Liver (tissue), 9 donors: Measurements from ENCODE around the gene SPO11. TPM values are rescaled to one million over a fixed set of nuclear protein-coding genes. Genes with fewer than 3 reads are reported as not detected.

Experiments used
- DNase-seq: peaks from one replicate; pipeline ENCODE4 v3.0.0-alpha.2; 2017; ENCODE audit warnings: low spot score
- H3K27ac ChIP-seq, 2 donors: one replicate each; pipeline ENCODE4 v1.7.0; 2013; ENCODE audit warnings: inconsistent platforms in 2 of 2, low read length in 2 of 2, control low read depth in 1 of 2, low read depth in 1 of 2, mild to moderate bottlenecking in 1 of 2
- H3K27me3 ChIP-seq, 4 donors: one replicate each; pipeline versions ENCODE4 v1.6.1 to v1.7.0; 2013; ENCODE audit warnings: low read length in 3 of 4, inconsistent platforms in 1 of 4, mild to moderate bottlenecking in 1 of 4, moderate library complexity in 1 of 4; ENCODE audit not compliant: control insufficient read depth in 4 of 4, insufficient read depth in 4 of 4
- H3K36me3 ChIP-seq, 4 donors: one replicate each; pipeline versions ENCODE4 v1.6.1 to v1.7.0; 2013; ENCODE audit warnings: low read length in 3 of 4, mild to moderate bottlenecking in 3 of 4, low read depth in 1 of 4, moderate library complexity in 1 of 4; ENCODE audit not compliant: control insufficient read depth in 4 of 4, insufficient read depth in 3 of 4
- H3K4me1 ChIP-seq, 4 donors: one replicate each; pipeline versions ENCODE4 v1.6.1 to v1.7.0; 2013; ENCODE audit warnings: low read length in 3 of 4, mild to moderate bottlenecking in 3 of 4, moderate library complexity in 1 of 4; ENCODE audit not compliant: control insufficient read depth in 4 of 4, insufficient read depth in 4 of 4
- H3K4me3 ChIP-seq, 3 donors: one replicate each; pipeline versions ENCODE4 v1.6.1 to v1.7.0; 2013; ENCODE audit warnings: low read length in 3 of 3, control low read depth in 1 of 3, low read depth in 1 of 3, mild to moderate bottlenecking in 1 of 3
- H3K9ac ChIP-seq, 2 donors: one replicate each; pipeline ENCODE4 v1.7.0; 2013; ENCODE audit warnings: low read length in 2 of 2, mild to moderate bottlenecking in 2 of 2, moderate library complexity in 2 of 2, control low read depth in 1 of 2, low read depth in 1 of 2
- H3K9me3 ChIP-seq, 4 donors: one replicate each; pipeline versions ENCODE4 v1.6.1 to v1.7.0; 2013; ENCODE audit warnings: low read length in 3 of 4; ENCODE audit not compliant: control insufficient read depth in 4 of 4
- EGR1 ChIP-seq, 2 donors: IDR thresholded peaks; 2 replicates each; pipeline ENCODE4 v1.6.1; 2016 to 2018; ENCODE audit warnings: antibody characterized with exemption in 2 of 2, low read depth in 2 of 2
- FOXA1 ChIP-seq: IDR thresholded peaks from 2 replicates; pipeline ENCODE4 v1.6.1; 2016; ENCODE audit warnings: antibody characterized with exemption
- FOXA2 ChIP-seq: IDR thresholded peaks from 2 replicates; pipeline ENCODE4 v1.6.1; 2016; ENCODE audit warnings: antibody characterized with exemption
- GABPA ChIP-seq, 2 donors: IDR thresholded peaks in 1 of 2; conservative IDR thresholded peaks in 1 of 2; 2 replicates each; pipeline ENCODE4 v1.6.1; 2016; ENCODE audit warnings: antibody characterized with exemption in 2 of 2, mild to moderate bottlenecking in 1 of 2, moderate library complexity in 1 of 2
- HNF4A ChIP-seq, 2 donors: conservative IDR thresholded peaks; 2 replicates each; pipeline ENCODE4 v1.6.1; 2016; ENCODE audit warnings: antibody characterized with exemption in 2 of 2, mild to moderate bottlenecking in 2 of 2
- HNF4G ChIP-seq: IDR thresholded peaks from 2 replicates; pipeline ENCODE4 v1.6.1; 2016; ENCODE audit warnings: antibody characterized with exemption
- JUND ChIP-seq, 2 donors: IDR thresholded peaks; 2 replicates each; pipeline ENCODE4 v1.6.1; 2016; ENCODE audit warnings: antibody characterized with exemption in 2 of 2
- RAD21 ChIP-seq, 2 donors: IDR thresholded peaks; 2 replicates each; pipeline ENCODE4 v1.6.1; 2016; ENCODE audit warnings: antibody characterized with exemption in 2 of 2, mild to moderate bottlenecking in 2 of 2
- RXRA ChIP-seq, 2 donors: IDR thresholded peaks; 2 replicates each; pipeline ENCODE4 v1.6.1; 2017 to 2018; ENCODE audit warnings: antibody characterized with exemption in 2 of 2, mild to moderate bottlenecking in 1 of 2
- SP1 ChIP-seq: IDR thresholded peaks from 2 replicates; pipeline ENCODE4 v1.6.1; 2018; ENCODE audit warnings: antibody characterized with exemption, mild to moderate bottlenecking
- TAF1 ChIP-seq: conservative IDR thresholded peaks from 2 replicates; pipeline ENCODE4 v1.6.1; 2016; ENCODE audit warnings: antibody characterized with exemption, mild to moderate bottlenecking
- YY1 ChIP-seq: IDR thresholded peaks from 2 replicates; pipeline ENCODE4 v1.6.1; 2016; ENCODE audit warnings: antibody characterized with exemption, mild to moderate bottlenecking
- WGBS: extraction: QIAGEN DNeasy Blood & Tissue Kit; methylation state at CpG from one replicate; pipeline ENCODE4 v1.1.7; 2013; 5-methylcytosine and 5-hydroxymethylcytosine counted together
- polyA plus RNA-seq, 2 donors: library from polyadenylated mRNA; stranded (reverse) in 1 of 2; unstranded in 1 of 2; fragments of 200-250 nt in 1 of 2; fragments of >200 nt in 1 of 2; fragmentation: Nextera tagmentation in 1 of 2; extraction: Ambion mirVana in 1 of 2; gene quantifications; one replicate each; pipeline versions ENCODE4 v1.2.1 to v1.2.3, GENCODE V29; 2013 to 2015
- total RNA-seq, 2 donors: library from RNA; depleted of rRNA; stranded (reverse); fragments of >200 nt; gene quantifications; one replicate each; pipeline ENCODE4 v1.2.3, GENCODE V29; 2014
- TF ChIP-seq, protein P1 (sequence below): IDR thresholded peaks from 2 replicates; pipeline ENCODE4 v1.6.1; 2016; ENCODE audit warnings: antibody characterized with exemption
- TF ChIP-seq, protein P2 (sequence below): IDR thresholded peaks from 2 replicates; pipeline ENCODE4 v1.6.1; 2016; ENCODE audit warnings: antibody characterized with exemption
- TF ChIP-seq, protein P3 (sequence below): IDR thresholded peaks from 2 replicates; pipeline ENCODE4 v1.6.1; 2016; ENCODE audit warnings: antibody characterized with exemption, mild to moderate bottlenecking
- TF ChIP-seq, protein P4 (sequence below): IDR thresholded peaks from 2 replicates; pipeline ENCODE4 v1.6.1; 2016; ENCODE audit warnings: antibody characterized with exemption
- TF ChIP-seq, protein P5 (sequence below): fragments of 150-350 bp; IDR thresholded peaks from 2 replicates; pipeline ENCODE4 v1.5.1; 2017; ENCODE audit warnings: improper control_type of control experiment, low read depth, low read length; ENCODE audit not compliant: missing input control
- donor health status: healthy.
- donor health status: healthy.
- donor health status: healthy.
- donor health status: healthy.
- donor health status: healthy.

SPO11 gene
- total and polyA plus RNA-seq, 4 donors = not detected

DNA sequence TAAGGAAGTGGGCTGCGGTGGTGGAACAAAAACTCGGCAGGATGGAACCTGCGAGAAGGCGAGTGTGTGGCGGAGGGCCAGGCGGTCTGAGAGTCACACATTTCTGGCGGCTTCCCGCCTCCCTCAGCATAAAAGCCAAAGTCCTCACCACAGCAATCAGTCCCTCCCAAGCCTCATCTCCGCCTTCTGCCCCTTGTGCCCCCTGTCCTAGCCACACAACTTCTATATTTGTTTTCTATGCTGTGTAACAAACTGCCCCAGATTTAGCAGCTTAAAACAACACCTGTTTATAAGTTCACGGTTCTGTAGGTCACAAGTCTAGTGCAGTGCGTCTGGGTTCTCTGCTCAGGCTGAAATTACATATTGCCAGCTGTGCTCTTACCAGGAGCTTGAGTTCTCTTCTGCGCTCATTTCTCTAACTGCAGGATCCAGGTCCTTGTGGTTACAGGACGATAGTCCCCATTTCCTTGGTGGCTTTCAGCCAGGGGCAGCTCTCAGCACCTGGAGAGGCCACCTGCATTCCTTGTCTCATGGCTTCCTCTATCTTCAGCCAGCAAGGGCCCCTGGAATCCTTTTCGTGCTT lies 11.7 kb upstream of the SPO11 start:
- WGBS = 81% methylated on average over 14 of the region's 14 CpGs
- Histone ChIP-seq H3K4me1 (no peaks in the 10 kb centered on the region), H3K36me3 (no peaks in the 10 kb centered on the region), H3K27me3 (peaks cover 0 to 4% (median 1%) of the 10 kb centered on the region in 4 donors), H3K9ac (no peak overlapping the region), H3K4me3 (no peak overlapping the region), H3K9me3 (no peaks in the 10 kb centered on the region), H3K27ac (no peak overlapping the region)
- TF ChIP-seq HNF4G (no peak), RAD21 (IDR thresholded peaks at IDR 0.05) (no peak), RXRA (IDR thresholded peaks at IDR 0.05) (no peak), SP1 (no peak), HNF4A (conservative IDR thresholded peaks at IDR 0.05) (no peak), YY1 (no peak), FOXA2 (no peak)
- TF ChIP-seq, protein P1, sequence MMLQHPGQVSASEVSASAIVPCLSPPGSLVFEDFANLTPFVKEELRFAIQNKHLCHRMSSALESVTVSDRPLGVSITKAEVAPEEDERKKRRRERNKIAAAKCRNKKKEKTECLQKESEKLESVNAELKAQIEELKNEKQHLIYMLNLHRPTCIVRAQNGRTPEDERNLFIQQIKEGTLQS = no peak
- TF ChIP-seq, protein P2, sequence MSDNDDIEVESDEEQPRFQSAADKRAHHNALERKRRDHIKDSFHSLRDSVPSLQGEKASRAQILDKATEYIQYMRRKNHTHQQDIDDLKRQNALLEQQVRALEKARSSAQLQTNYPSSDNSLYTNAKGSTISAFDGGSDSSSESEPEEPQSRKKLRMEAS = no peak
- TF ChIP-seq, protein P3, sequence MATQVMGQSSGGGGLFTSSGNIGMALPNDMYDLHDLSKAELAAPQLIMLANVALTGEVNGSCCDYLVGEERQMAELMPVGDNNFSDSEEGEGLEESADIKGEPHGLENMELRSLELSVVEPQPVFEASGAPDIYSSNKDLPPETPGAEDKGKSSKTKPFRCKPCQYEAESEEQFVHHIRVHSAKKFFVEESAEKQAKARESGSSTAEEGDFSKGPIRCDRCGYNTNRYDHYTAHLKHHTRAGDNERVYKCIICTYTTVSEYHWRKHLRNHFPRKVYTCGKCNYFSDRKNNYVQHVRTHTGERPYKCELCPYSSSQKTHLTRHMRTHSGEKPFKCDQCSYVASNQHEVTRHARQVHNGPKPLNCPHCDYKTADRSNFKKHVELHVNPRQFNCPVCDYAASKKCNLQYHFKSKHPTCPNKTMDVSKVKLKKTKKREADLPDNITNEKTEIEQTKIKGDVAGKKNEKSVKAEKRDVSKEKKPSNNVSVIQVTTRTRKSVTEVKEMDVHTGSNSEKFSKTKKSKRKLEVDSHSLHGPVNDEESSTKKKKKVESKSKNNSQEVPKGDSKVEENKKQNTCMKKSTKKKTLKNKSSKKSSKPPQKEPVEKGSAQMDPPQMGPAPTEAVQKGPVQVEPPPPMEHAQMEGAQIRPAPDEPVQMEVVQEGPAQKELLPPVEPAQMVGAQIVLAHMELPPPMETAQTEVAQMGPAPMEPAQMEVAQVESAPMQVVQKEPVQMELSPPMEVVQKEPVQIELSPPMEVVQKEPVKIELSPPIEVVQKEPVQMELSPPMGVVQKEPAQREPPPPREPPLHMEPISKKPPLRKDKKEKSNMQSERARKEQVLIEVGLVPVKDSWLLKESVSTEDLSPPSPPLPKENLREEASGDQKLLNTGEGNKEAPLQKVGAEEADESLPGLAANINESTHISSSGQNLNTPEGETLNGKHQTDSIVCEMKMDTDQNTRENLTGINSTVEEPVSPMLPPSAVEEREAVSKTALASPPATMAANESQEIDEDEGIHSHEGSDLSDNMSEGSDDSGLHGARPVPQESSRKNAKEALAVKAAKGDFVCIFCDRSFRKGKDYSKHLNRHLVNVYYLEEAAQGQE = no peak
- no peak for DNase-seq

DNA sequence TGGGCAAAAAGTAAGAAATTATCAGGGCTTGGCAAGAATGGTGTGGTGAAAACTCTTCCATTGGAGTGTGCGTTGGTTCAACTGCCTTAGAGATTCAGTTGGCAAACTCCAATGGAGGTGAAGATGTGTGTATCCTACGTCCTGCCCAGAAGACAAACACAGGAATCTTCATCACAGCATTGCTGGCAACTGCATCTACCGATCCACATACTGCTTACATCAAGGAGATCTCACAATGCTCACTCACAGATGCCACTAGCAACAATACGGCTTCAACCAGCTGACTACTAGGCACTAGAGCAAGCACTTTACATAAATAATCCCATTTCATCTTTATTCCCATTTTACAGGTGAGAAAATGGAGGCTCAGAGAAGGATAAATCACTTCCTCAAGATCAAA lies 10.0 kb upstream of the SPO11 start:
- Histone ChIP-seq H3K36me3 (no peaks in the 10 kb centered on the region), H3K27me3 (peaks cover 0 to 4% (median 1%) of the 10 kb centered on the region in 4 donors), H3K27ac (no peak overlapping the region), H3K9me3 (no peaks in the 10 kb centered on the region), H3K4me1 (no peaks in the 10 kb centered on the region), H3K4me3 (no peak overlapping the region), H3K9ac (no peak overlapping the region)
- DNase-seq = no peak
- no peak for TF ChIP-seq HNF4A (conservative IDR thresholded peaks at IDR 0.05)
- TF ChIP-seq, protein P2 = no peak
- TF ChIP-seq TAF1 = no peak
- TF ChIP-seq EGR1 (IDR thresholded peaks at IDR 0.05; ENCODE audit: low read depth in 2 of 2) = no peak
- no peak for TF ChIP-seq RAD21 (IDR thresholded peaks at IDR 0.05)
- WGBS = 75% methylated on average over 4 of the region's 4 CpGs

DNA sequence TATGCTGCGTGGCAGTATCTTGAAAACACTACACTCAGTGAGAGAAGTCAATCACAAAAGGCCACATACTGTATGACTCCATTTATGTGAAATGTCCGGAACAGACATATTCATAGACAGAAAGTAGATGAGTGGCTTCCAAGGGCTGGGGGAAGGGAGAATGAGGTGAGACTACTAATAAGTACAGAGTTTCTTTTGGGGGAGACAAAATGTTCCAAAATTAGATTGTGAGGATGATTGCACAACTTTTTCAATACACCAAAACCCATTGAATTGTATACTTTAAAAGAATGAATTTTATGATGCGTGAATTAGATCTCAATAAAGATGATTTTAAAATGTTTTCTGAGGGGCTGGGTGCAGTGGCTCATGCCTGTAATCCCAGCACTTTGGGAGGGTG lies 9.2 kb upstream of the SPO11 start:
- no peaks in the 10 kb centered on the region for H3K9me3 ChIP-seq
- H3K27me3 ChIP-seq = peaks cover 0 to 4% (median 1%) of the 10 kb centered on the region in 4 donors
- no peak for DNase-seq
- TF ChIP-seq FOXA1 = no peak
- TF ChIP-seq SP1 = no peak
- TF ChIP-seq JUND (IDR thresholded peaks at IDR 0.05) = no peak
- TF ChIP-seq GABPA (IDR thresholded peaks at IDR 0.05 in 1 of 2, conservative IDR thresholded peaks at IDR 0.05 in 1 of 2) = no peak
- TF ChIP-seq, protein P2 = no peak
- no peak for TF ChIP-seq FOXA2
- TF ChIP-seq RXRA (IDR thresholded peaks at IDR 0.05) = no peak
- no peak for TF ChIP-seq YY1
- TF ChIP-seq, protein P4, sequence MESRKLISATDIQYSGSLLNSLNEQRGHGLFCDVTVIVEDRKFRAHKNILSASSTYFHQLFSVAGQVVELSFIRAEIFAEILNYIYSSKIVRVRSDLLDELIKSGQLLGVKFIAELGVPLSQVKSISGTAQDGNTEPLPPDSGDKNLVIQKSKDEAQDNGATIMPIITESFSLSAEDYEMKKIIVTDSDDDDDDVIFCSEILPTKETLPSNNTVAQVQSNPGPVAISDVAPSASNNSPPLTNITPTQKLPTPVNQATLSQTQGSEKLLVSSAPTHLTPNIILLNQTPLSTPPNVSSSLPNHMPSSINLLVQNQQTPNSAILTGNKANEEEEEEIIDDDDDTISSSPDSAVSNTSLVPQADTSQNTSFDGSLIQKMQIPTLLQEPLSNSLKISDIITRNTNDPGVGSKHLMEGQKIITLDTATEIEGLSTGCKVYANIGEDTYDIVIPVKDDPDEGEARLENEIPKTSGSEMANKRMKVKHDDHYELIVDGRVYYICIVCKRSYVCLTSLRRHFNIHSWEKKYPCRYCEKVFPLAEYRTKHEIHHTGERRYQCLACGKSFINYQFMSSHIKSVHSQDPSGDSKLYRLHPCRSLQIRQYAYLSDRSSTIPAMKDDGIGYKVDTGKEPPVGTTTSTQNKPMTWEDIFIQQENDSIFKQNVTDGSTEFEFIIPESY = no peak
- TF ChIP-seq, protein P1 = no peak
- no peak for TF ChIP-seq TAF1
- TF ChIP-seq, protein P5, sequence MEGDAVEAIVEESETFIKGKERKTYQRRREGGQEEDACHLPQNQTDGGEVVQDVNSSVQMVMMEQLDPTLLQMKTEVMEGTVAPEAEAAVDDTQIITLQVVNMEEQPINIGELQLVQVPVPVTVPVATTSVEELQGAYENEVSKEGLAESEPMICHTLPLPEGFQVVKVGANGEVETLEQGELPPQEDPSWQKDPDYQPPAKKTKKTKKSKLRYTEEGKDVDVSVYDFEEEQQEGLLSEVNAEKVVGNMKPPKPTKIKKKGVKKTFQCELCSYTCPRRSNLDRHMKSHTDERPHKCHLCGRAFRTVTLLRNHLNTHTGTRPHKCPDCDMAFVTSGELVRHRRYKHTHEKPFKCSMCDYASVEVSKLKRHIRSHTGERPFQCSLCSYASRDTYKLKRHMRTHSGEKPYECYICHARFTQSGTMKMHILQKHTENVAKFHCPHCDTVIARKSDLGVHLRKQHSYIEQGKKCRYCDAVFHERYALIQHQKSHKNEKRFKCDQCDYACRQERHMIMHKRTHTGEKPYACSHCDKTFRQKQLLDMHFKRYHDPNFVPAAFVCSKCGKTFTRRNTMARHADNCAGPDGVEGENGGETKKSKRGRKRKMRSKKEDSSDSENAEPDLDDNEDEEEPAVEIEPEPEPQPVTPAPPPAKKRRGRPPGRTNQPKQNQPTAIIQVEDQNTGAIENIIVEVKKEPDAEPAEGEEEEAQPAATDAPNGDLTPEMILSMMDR = no peak

More for the DNA sequence above, 9.2 kb upstream of the SPO11 start:
- 71% methylated on average over 3 of the region's 3 CpGs for WGBS
- Histone ChIP-seq H3K4me1 (no peaks in the 10 kb centered on the region), H3K27ac (no peak overlapping the region), H3K9ac (no peak overlapping the region), H3K4me3 (no peak overlapping the region), H3K36me3 (no peaks in the 10 kb centered on the region)
